HepG2 (cell line): ENCODE results near the gene TOPBP1. TPM values are rescaled to one million over a fixed set of nuclear protein-coding genes. Genes with fewer than 3 reads are reported as not detected.

Experiments used
- ARID4A ChIP-seq: sonication (generic); formaldehyde crosslinking; IDR thresholded peaks from 2 replicates; pipeline ENCODE4 v1.5.0; 2020; ENCODE audit warnings: mild to moderate bottlenecking, missing genetic modification reagents, borderline replicate concordance
- BCLAF1 ChIP-seq: fragments of 450-650 bp; IDR thresholded peaks from 2 replicates; pipeline ENCODE4 v1.6.1; 2017; ENCODE audit warnings: mild to moderate bottlenecking
- BORCS8-MEF2B ChIP-seq: sonication (generic); formaldehyde crosslinking; IDR thresholded peaks from 2 replicates; pipeline ENCODE4 v1.8.0; 2022; ENCODE audit warnings: mild to moderate bottlenecking, missing genetic modification reagents
- DRAP1 ChIP-seq: IDR thresholded peaks from 2 replicates; pipeline ENCODE4 v1.6.1; 2016; ENCODE audit warnings: missing genetic modification reagents, missing compliant biosample characterization
- ETV5 ChIP-seq: IDR thresholded peaks from 2 replicates; pipeline ENCODE4 v1.6.1; 2018; ENCODE audit warnings: missing biosample characterization, missing genetic modification reagents, inconsistent platforms, borderline replicate concordance
- MYPOP ChIP-seq: sonication (generic); formaldehyde crosslinking; IDR thresholded peaks from 2 replicates; pipeline ENCODE4 v1.8.1; 2023; ENCODE audit warnings: mild to moderate bottlenecking, moderate library complexity, missing genetic modification reagents
- NPAS2 ChIP-seq: sonication (generic); formaldehyde crosslinking; IDR thresholded peaks from 2 replicates; pipeline ENCODE4 v1.8.0; 2022; ENCODE audit warnings: mild to moderate bottlenecking, missing genetic modification reagents, borderline replicate concordance
- PRDM15 ChIP-seq: sonication (generic); formaldehyde crosslinking; IDR thresholded peaks from 2 replicates; pipeline ENCODE4 v1.4.0; 2020; ENCODE audit warnings: missing genetic modification reagents
- SRF ChIP-seq: IDR thresholded peaks from 2 replicates; pipeline ENCODE4 v1.6.1; 2011; ENCODE audit warnings: mild to moderate bottlenecking, low read depth, low read length, moderate library complexity
- STAG1 ChIP-seq: sonication (generic); formaldehyde crosslinking; IDR thresholded peaks from 2 replicates; pipeline ENCODE4 v1.4.0; 2020; ENCODE audit warnings: missing genetic modification reagents
- ZFAT ChIP-seq: sonication (generic); formaldehyde crosslinking; conservative IDR thresholded peaks from 2 replicates; pipeline ENCODE4 v1.8.1; 2023; ENCODE audit warnings: missing genetic modification reagents, inconsistent platforms
- ZNF343 ChIP-seq: sonication (generic); formaldehyde crosslinking; IDR thresholded peaks from 2 replicates; pipeline ENCODE4 v1.4.0; 2020; ENCODE audit warnings: mild to moderate bottlenecking, missing genetic modification reagents
- ZNF547 ChIP-seq: sonication (generic); formaldehyde crosslinking; IDR thresholded peaks from 2 replicates; pipeline ENCODE4 v1.5.1; 2020; ENCODE audit warnings: mild to moderate bottlenecking, missing genetic modification reagents
- ZNF770 ChIP-seq: sonication (generic); formaldehyde crosslinking; IDR thresholded peaks from 2 replicates; pipeline ENCODE4 v1.5.0; 2020; ENCODE audit warnings: mild to moderate bottlenecking, missing genetic modification reagents
- polyA plus RNA-seq, 8 experiments: library from polyadenylated mRNA; depleted of rRNA in 3 of 8; stranded (reverse) in 7 of 8; unstranded in 1 of 8; fragments of >200 nt; fragmentation: Illumina TruSeq in 4 of 8; extraction: Trizol in 4 of 8; gene quantifications; 2 replicates each; pipeline versions ENCODE4 v1.2.1 to v1.2.3, GENCODE V29; 2011 to 2016; ENCODE audit warnings: low read depth in 4 of 8, missing spikeins in 1 of 8, mixed read lengths in 1 of 8; ENCODE audit not compliant: insufficient read depth in 1 of 8
- total RNA-seq, 5 experiments: library from RNA; depleted of rRNA; stranded (reverse); fragments of >200 nt; fragmentation: Illumina TruSeq; extraction: Trizol; gene quantifications; 2 replicates each; pipeline ENCODE4 v1.2.3, GENCODE V29; 2016; ENCODE audit warnings: low read depth in 1 of 5

TOPBP1 gene
- total and polyA plus RNA-seq, 2 of the 13 experiments (the other 11 are each of a cell fraction or from before 2014, with no cell fraction given): 24.3 to 42.9 TPM

GRCh38 chr3:133574260-133574881, 87.4 kb downstream of the TOPBP1 start (continued):
- 0 out of 2 replicates have a peak, but pooled peaks have one; percentile 29 for TF ChIP-seq MYPOP (CRISPR knock-in tag)
- TF ChIP-seq BORCS8-MEF2B (CRISPR knock-in tag): peak; percentile 26; the same call in 1 of the 2 replicates
- TF ChIP-seq ZNF770 (CRISPR knock-in tag): no peak
- no peak for TF ChIP-seq ZNF343 (CRISPR knock-in tag)
- TF ChIP-seq ARID4A (CRISPR knock-in tag): peak; percentile 55; the same call in 1 of the 2 replicates
- no peak for TF ChIP-seq SRF
- TF ChIP-seq NPAS2 (CRISPR knock-in tag): no peak
- no peak for TF ChIP-seq BCLAF1
- TF ChIP-seq ZFAT (CRISPR knock-in tag): no peak
- TF ChIP-seq DRAP1 (CRISPR knock-in tag): 0 out of 2 replicates have a peak, but pooled peaks have one; percentile 15
- no peak for TF ChIP-seq ZNF547
- TF ChIP-seq ETV5: peak; percentile 21; the same call in 1 of the 2 replicates
- no peak for TF ChIP-seq PRDM15 (CRISPR knock-in tag)
- peak; percentile 29 for TF ChIP-seq STAG1 (CRISPR knock-in tag)
